Keratinocyte (primary cell): ENCODE measurements around the gene DVL2.

Experiments
- EZH2 ChIP-seq: IDR thresholded peaks from one replicate; pipeline ENCODE4 v1.6.1; 2012; ENCODE audit warnings: inconsistent platforms, mild to moderate bottlenecking, low read length, moderate library complexity
- TF ChIP-seq, protein P1 (sequence below), 3 experiments: IDR thresholded peaks in 1 of 3; conservative IDR thresholded peaks in 1 of 3; optimal IDR thresholded peaks in 1 of 3; 2 replicates in 2 of 3; 3 replicates in 1 of 3; pipeline versions ENCODE3 to v1.5.1; 2011; ENCODE audit warnings: low read length in 3 of 3, mild to moderate bottlenecking in 3 of 3, moderate library complexity in 2 of 3, control low read depth in 1 of 3, inconsistent platforms in 1 of 3; ENCODE audit not compliant: insufficient read depth in 2 of 3; ENCODE audit errors: extremely low read depth in 1 of 3

GRCh38 chr17:7235693-7236665, 1.7 kb upstream of the DVL2 start:
- TF ChIP-seq, protein P1, sequence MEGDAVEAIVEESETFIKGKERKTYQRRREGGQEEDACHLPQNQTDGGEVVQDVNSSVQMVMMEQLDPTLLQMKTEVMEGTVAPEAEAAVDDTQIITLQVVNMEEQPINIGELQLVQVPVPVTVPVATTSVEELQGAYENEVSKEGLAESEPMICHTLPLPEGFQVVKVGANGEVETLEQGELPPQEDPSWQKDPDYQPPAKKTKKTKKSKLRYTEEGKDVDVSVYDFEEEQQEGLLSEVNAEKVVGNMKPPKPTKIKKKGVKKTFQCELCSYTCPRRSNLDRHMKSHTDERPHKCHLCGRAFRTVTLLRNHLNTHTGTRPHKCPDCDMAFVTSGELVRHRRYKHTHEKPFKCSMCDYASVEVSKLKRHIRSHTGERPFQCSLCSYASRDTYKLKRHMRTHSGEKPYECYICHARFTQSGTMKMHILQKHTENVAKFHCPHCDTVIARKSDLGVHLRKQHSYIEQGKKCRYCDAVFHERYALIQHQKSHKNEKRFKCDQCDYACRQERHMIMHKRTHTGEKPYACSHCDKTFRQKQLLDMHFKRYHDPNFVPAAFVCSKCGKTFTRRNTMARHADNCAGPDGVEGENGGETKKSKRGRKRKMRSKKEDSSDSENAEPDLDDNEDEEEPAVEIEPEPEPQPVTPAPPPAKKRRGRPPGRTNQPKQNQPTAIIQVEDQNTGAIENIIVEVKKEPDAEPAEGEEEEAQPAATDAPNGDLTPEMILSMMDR (optimal IDR thresholded peaks at IDR 0.05 in 1 of 3, IDR thresholded peaks at IDR 0.05 in 1 of 3, conservative IDR thresholded peaks at IDR 0.05 in 1 of 3; ENCODE audit: extremely low read depth in 1 of 3, insufficient read depth in 2 of 3, low read length in 3 of 3), result no peak
- no peak for TF ChIP-seq EZH2
